ENCODE measurements around the gene BTN1A1.

DNA sequence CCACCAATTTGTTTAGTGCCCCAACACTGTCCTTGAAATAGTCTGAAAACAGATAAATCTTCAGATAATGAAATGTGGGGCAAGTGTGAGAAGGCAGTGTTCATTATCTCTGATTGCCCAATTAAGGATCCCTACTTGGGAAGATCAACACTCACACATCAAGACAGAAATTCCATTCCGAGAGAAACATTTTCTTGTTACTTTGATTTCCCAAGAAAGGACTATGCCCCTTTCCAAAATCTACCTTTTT is 54.3 kb downstream of the BTN1A1 start:
- TF ChIP-seq EZH2 (IDR thresholded peaks at IDR 0.05) (no peak), POLR2AphosphoS5 (IDR thresholded peaks at IDR 0.05; ENCODE audit: borderline replicate concordance, low read depth, low read length) (no peak)
